SU-DHL-6 (cell line): ENCODE measurements around the gene TANGO6.

Source experiments
- H2AFZ ChIP-seq: fragments of 200-600 bp; sonication (generic); 2 replicates; pipeline ENCODE4 v1.6.1; 2014; ENCODE audit warnings: low read depth, mild to moderate bottlenecking, moderate library complexity, mixed read lengths, antibody characterized with exemption, low read length; ENCODE audit not compliant: severe bottlenecking
- H3F3A ChIP-seq: fragments of 200-600 bp; shearing (Covaris generic); 2 replicates; pipeline ENCODE4 v1.6.0; 2016; ENCODE audit warnings: antibody characterized with exemption, mild to moderate bottlenecking; ENCODE audit not compliant: insufficient read depth
- H3K27ac ChIP-seq: fragments of 200-600 bp; sonication (generic); 2 replicates; pipeline ENCODE4 v1.5.1; 2016; ENCODE audit warnings: low read depth, mild to moderate bottlenecking, low read length, moderate library complexity, mixed read lengths
- H3K27me3 ChIP-seq: fragments of 200-600 bp; sonication (generic), shearing (Covaris generic); 2 replicates; pipeline ENCODE4 v1.6.0; 2014; ENCODE audit warnings: mild to moderate bottlenecking, low read length
- H3K36me3 ChIP-seq: fragments of 200-600 bp; sonication (generic); 2 replicates; pipeline ENCODE4 v1.6.1; 2014; ENCODE audit warnings: mild to moderate bottlenecking, low read length, mixed read lengths
- H3K4me2 ChIP-seq: fragments of 300-600, 200-600 bp; shearing (Covaris generic), sonication (generic); 2 replicates; pipeline ENCODE4 v1.6.0; 2014; ENCODE audit warnings: low read length, low read depth, mild to moderate bottlenecking; ENCODE audit not compliant: poor library complexity, severe bottlenecking
- H3K4me3 ChIP-seq: fragments of 200-600 bp; sonication (generic); 2 replicates; pipeline ENCODE4 v1.5.1; 2014; ENCODE audit warnings: antibody characterized with exemption, low read length, mild to moderate bottlenecking, mixed read lengths; ENCODE audit not compliant: insufficient read depth, poor library complexity, severe bottlenecking
- H3K79me2 ChIP-seq: fragments of 200-600 bp; sonication (generic); 2 replicates; pipeline ENCODE4 v1.6.1; 2014; ENCODE audit warnings: mild to moderate bottlenecking, low read length, moderate library complexity; ENCODE audit not compliant: insufficient read depth
- H3K9ac ChIP-seq: fragments of 200-600 bp; sonication (generic); 2 replicates; pipeline ENCODE4 v1.7.0; 2014; ENCODE audit warnings: mild to moderate bottlenecking, low read length
- H3K9me2 ChIP-seq: fragments of 200-600 bp; sonication (generic); replicated peaks from 2 replicates; pipeline ENCODE4 v1.6.1; 2014; ENCODE audit warnings: low read length; ENCODE audit not compliant: insufficient read depth
- H3K9me3 ChIP-seq: fragments of 200-600 bp; sonication (generic); 2 replicates; pipeline ENCODE4 v1.6.1; 2014; ENCODE audit warnings: low read length, mixed read lengths; ENCODE audit not compliant: insufficient read depth
- H4K20me1 ChIP-seq: fragments of 200-600 bp; sonication (generic); 2 replicates; pipeline ENCODE4 v1.6.1; 2014; ENCODE audit warnings: low read depth, mild to moderate bottlenecking, antibody characterized with exemption, low read length, moderate library complexity, mixed read lengths
- CTCF ChIP-seq: fragments of 200-600 bp; sonication (generic); IDR thresholded peaks from one replicate; pipeline ENCODE4 v1.5.1; 2017; ENCODE audit warnings: antibody characterized with exemption, mild to moderate bottlenecking, low read length, moderate library complexity; ENCODE audit not compliant: insufficient read depth, poor library complexity, severe bottlenecking
- EZH2phosphoT487 ChIP-seq: fragments of 200-600 bp; sonication (generic), shearing (Covaris generic); conservative IDR thresholded peaks from 2 replicates; pipeline ENCODE4 v1.6.1; 2018; ENCODE audit warnings: mild to moderate bottlenecking, antibody characterized with exemption, low read length, moderate library complexity, mixed read lengths

The TANGO6 gene

GRCh38 chr16:69118994-69119393 is 275.7 kb downstream of the TANGO6 start:
- H2AFZ ChIP-seq, result no peak overlapping the region
- no peak overlapping the region for H3K4me3 ChIP-seq
- TF ChIP-seq EZH2phosphoT487 (no peak), CTCF (no peak)
- H3K4me2 ChIP-seq, result no peak overlapping the region
- H3K27me3 ChIP-seq, result no peaks in the 10 kb centered on the region
- no peaks in the 10 kb centered on the region; the same call in 1 of the 2 replicates for H3F3A ChIP-seq
- no peaks in the 10 kb centered on the region for H3K36me3 ChIP-seq
- H3K27ac ChIP-seq, result no peak overlapping the region
- peaks cover 15% of the 10 kb centered on the region for H3K79me2 ChIP-seq
- no peaks in the 10 kb centered on the region for H3K9me2 ChIP-seq
- H3K9me3 ChIP-seq, result no peaks in the 10 kb centered on the region
- H3K9ac ChIP-seq, result no peak overlapping the region
- no peaks in the 10 kb centered on the region; the same call in 1 of the 2 replicates for H4K20me1 ChIP-seq

GRCh38 chr16:69119536-69119935 is 276.2 kb downstream of the TANGO6 start:
- Histone ChIP-seq H3K4me3 (no peak overlapping the region), H3K9me2 (no peaks in the 10 kb centered on the region), H2AFZ (no peak overlapping the region), H4K20me1 (no peaks in the 10 kb centered on the region; the same call in 1 of the 2 replicates), H3K9ac (no peak overlapping the region), H3K27me3 (no peaks in the 10 kb centered on the region), H3K79me2 (peaks cover 15% of the 10 kb centered on the region), H3K36me3 (no peaks in the 10 kb centered on the region), H3K9me3 (no peaks in the 10 kb centered on the region), H3K4me2 (no peak overlapping the region), H3K27ac (no peak overlapping the region), H3F3A (peaks cover 5% of the 10 kb centered on the region; the same call in 1 of the 2 replicates)
- TF ChIP-seq CTCF (no peak), EZH2phosphoT487 (no peak)

GRCh38 chr16:69120096-69120664 is 276.8 kb downstream of the TANGO6 start:
- Histone ChIP-seq H3K36me3 (no peaks in the 10 kb centered on the region), H3K27ac (no peak overlapping the region), H3F3A (peaks cover 9% of the 10 kb centered on the region; the same call in 1 of the 2 replicates), H3K4me2 (no peak overlapping the region), H3K9ac (no peak overlapping the region), H3K79me2 (peaks cover 15% of the 10 kb centered on the region), H2AFZ (no peak overlapping the region), H3K9me3 (no peaks in the 10 kb centered on the region), H4K20me1 (peaks cover 2% of the 10 kb centered on the region; the same call in 1 of the 2 replicates), H3K27me3 (no peaks in the 10 kb centered on the region), H3K9me2 (no peaks in the 10 kb centered on the region), H3K4me3 (no peak overlapping the region)
- TF ChIP-seq CTCF, result no peak
- TF ChIP-seq EZH2phosphoT487, result no peak
